ENCODE results near the gene TPP2.

Gene TPP2

GRCh38 chr13:102709536-102709935 is 112.8 kb downstream of the TPP2 start:
- Histone ChIP-seq H3K9ac (ENCODE audit: low read depth, low read length) (no peak overlapping the region), H3K36me3 (ENCODE audit: control insufficient read depth, insufficient read depth, low read length) (no peaks in the 10 kb centered on the region), H3K9me3 (ENCODE audit: control insufficient read depth, insufficient read depth, low read length) (no peaks in the 10 kb centered on the region), H3K4me1 (ENCODE audit: control insufficient read depth, insufficient read depth, low read length) (no peaks in the 10 kb centered on the region), H3K4me3 (ENCODE audit: low read depth, low read length) (no peak overlapping the region), H3K27me3 (ENCODE audit: control insufficient read depth, insufficient read depth, low read length) (no peaks in the 10 kb centered on the region)

GRCh38 chr13:102710261-102710679 is 113.5 kb downstream of the TPP2 start:
- Histone ChIP-seq H3K4me3 (ENCODE audit: low read depth, low read length) (no peak overlapping the region), H3K4me1 (ENCODE audit: control insufficient read depth, insufficient read depth, low read length) (no peaks in the 10 kb centered on the region), H3K27me3 (ENCODE audit: control insufficient read depth, insufficient read depth, low read length) (no peaks in the 10 kb centered on the region), H3K9me3 (ENCODE audit: control insufficient read depth, insufficient read depth, low read length) (no peaks in the 10 kb centered on the region), H3K36me3 (ENCODE audit: control insufficient read depth, insufficient read depth, low read length) (no peaks in the 10 kb centered on the region), H3K9ac (ENCODE audit: low read depth, low read length) (no peak overlapping the region)

- Histone ChIP-seq H3K9ac (ENCODE audit: low read depth, low read length) (no peak overlapping the region), H3K36me3 (ENCODE audit: control insufficient read depth, insufficient read depth, low read length) (no peaks in the 10 kb centered on the region), H3K4me1 (ENCODE audit: control insufficient read depth, insufficient read depth, low read length) (no peaks in the 10 kb centered on the region), H3K4me3 (ENCODE audit: low read depth, low read length) (no peak overlapping the region), H3K27me3 (ENCODE audit: control insufficient read depth, insufficient read depth, low read length) (no peaks in the 10 kb centered on the region), H3K9me3 (ENCODE audit: control insufficient read depth, insufficient read depth, low read length) (no peaks in the 10 kb centered on the region)
These were observed 118.7 kb downstream of the TPP2 start for GRCh38 chr13:102715447-102715846.

- H3K9me3 ChIP-seq (ENCODE audit: control insufficient read depth, insufficient read depth, low read length) = no peaks in the 10 kb centered on the region
- H3K27me3 ChIP-seq (ENCODE audit: control insufficient read depth, insufficient read depth, low read length) = no peaks in the 10 kb centered on the region
- H3K4me3 ChIP-seq (ENCODE audit: low read depth, low read length) = no peak overlapping the region
- H3K9ac ChIP-seq (ENCODE audit: low read depth, low read length) = no peak overlapping the region
- no peaks in the 10 kb centered on the region for H3K36me3 ChIP-seq (ENCODE audit: control insufficient read depth, insufficient read depth, low read length)
- no peaks in the 10 kb centered on the region for H3K4me1 ChIP-seq (ENCODE audit: control insufficient read depth, insufficient read depth, low read length)
These were observed 122.0 kb downstream of the TPP2 start for GRCh38 chr13:102718746-102719145.

DNA sequence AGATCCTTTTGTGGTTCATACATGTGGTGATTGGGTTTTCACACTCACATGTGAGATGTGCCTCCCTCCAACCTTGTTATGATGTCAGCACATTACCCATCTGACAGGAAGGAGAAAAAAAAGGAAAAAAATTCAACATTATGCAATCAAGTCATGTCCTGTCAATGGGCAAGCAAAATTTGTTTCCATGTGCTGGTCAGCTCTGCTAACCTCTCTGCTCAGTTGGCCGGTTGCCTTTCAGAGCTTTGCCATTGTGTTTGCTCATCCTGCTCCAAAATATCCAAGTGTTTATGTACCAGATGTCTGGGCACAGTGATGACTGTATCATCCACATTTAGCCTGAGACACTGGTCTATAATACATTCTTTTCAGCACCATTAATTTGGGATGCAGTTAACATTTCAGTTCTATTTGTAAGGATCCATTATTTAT is 125.0 kb downstream of the TPP2 start:
- Histone ChIP-seq H3K9ac (ENCODE audit: low read depth, low read length) (no peak overlapping the region), H3K9me3 (ENCODE audit: control insufficient read depth, insufficient read depth, low read length) (no peaks in the 10 kb centered on the region), H3K36me3 (ENCODE audit: control insufficient read depth, insufficient read depth, low read length) (no peaks in the 10 kb centered on the region), H3K4me1 (ENCODE audit: control insufficient read depth, insufficient read depth, low read length) (no peaks in the 10 kb centered on the region), H3K27me3 (ENCODE audit: control insufficient read depth, insufficient read depth, low read length) (no peaks in the 10 kb centered on the region), H3K4me3 (ENCODE audit: low read depth, low read length) (no peak overlapping the region)

GRCh38 chr13:102724923-102725322 is 128.1 kb downstream of the TPP2 start:
- Histone ChIP-seq H3K4me1 (ENCODE audit: control insufficient read depth, insufficient read depth, low read length) (no peaks in the 10 kb centered on the region), H3K9ac (ENCODE audit: low read depth, low read length) (no peak overlapping the region), H3K27me3 (ENCODE audit: control insufficient read depth, insufficient read depth, low read length) (no peaks in the 10 kb centered on the region), H3K9me3 (ENCODE audit: control insufficient read depth, insufficient read depth, low read length) (no peaks in the 10 kb centered on the region), H3K36me3 (ENCODE audit: control insufficient read depth, insufficient read depth, low read length) (no peaks in the 10 kb centered on the region), H3K4me3 (ENCODE audit: low read depth, low read length) (no peak overlapping the region)

- Histone ChIP-seq H3K4me1 (ENCODE audit: control insufficient read depth, insufficient read depth, low read length) (no peaks in the 10 kb centered on the region), H3K9me3 (ENCODE audit: control insufficient read depth, insufficient read depth, low read length) (no peaks in the 10 kb centered on the region), H3K4me3 (ENCODE audit: low read depth, low read length) (no peak overlapping the region), H3K36me3 (ENCODE audit: control insufficient read depth, insufficient read depth, low read length) (no peaks in the 10 kb centered on the region), H3K9ac (ENCODE audit: low read depth, low read length) (no peak overlapping the region), H3K27me3 (ENCODE audit: control insufficient read depth, insufficient read depth, low read length) (no peaks in the 10 kb centered on the region)
These were observed 129.6 kb downstream of the TPP2 start for GRCh38 chr13:102726430-102726829.

Data from iPS-15b (cell line).